ENCODE results near the gene MAPRE2.
"Not testable (repeated sequence)": the region's sequence is repeated elsewhere in the genome, so short reads cannot be mapped to it uniquely, and the experiment has no call there.

MAPRE2 gene

GRCh38 chr18:35106845-35107148, 65.6 kb downstream of the MAPRE2 start:
- DNase-seq = peak; percentile 52 to 91 (median 83)
- peak overlapping the region; percentile 81 to 82 for H3K27ac ChIP-seq (ENCODE audit: insufficient read depth in 1 of 2, low read depth in 1 of 2, low read length in 2 of 2, poor library complexity in 1 of 2, severe bottlenecking in 2 of 2)
- no peak overlapping the region for H3K4me3 ChIP-seq (ENCODE audit: control insufficient read depth in 1 of 7, extremely low read depth in 1 of 7, insufficient read depth in 4 of 7, low read depth in 2 of 7, low read length in 6 of 7)
- POLR2A ChIA-PET = interaction anchor here (0.6 kb wide), 1 partner anchor 56 kb away, joined by 3 read pairs; no protein-coding TSS in a partner anchor
- CTCF ChIA-PET = interaction anchor here (0.8 to 1.6 kb wide), 4 partner anchors 8 to 20 kb away, joined by 3 to 10 read pairs (median 3); no protein-coding TSS in a partner anchor
- WGBS (ENCODE audit: insufficient coverage) = no CpG with 5 or more reads among the region's 2 CpGs
- peaks cover 9 to 23% (median 12%) of the 10 kb centered on the region in 4 experiments for H3K36me3 ChIP-seq (ENCODE audit: control insufficient read depth in 4 of 4, insufficient read depth in 4 of 4, low read length in 3 of 4)
- H3K4me1 ChIP-seq (ENCODE audit: control extremely low read depth in 1 of 4, control insufficient read depth in 4 of 4, insufficient read depth in 4 of 4, low read length in 3 of 4) = peaks cover 0 to 35% (median 13%) of the 10 kb centered on the region in 4 experiments
- H3K9me3 ChIP-seq (ENCODE audit: control extremely low read depth in 1 of 5, control insufficient read depth in 4 of 5, insufficient read depth in 2 of 5, low read depth in 1 of 5, low read length in 4 of 5) = peaks cover 2 to 8% (median 4%) of the 10 kb centered on the region in 5 experiments
- no peaks in the 10 kb centered on the region for H3K27me3 ChIP-seq (replicated peaks in 2 of 5; ENCODE audit: control insufficient read depth in 4 of 5, insufficient read depth in 5 of 5, low read length in 4 of 5)

GRCh38 chr18:35107216-35107615, 66.0 kb downstream of the MAPRE2 start:
- no peak for DNase-seq
- Histone ChIP-seq H3K9me3 (ENCODE audit: control extremely low read depth in 1 of 5, control insufficient read depth in 4 of 5, insufficient read depth in 2 of 5, low read depth in 1 of 5, low read length in 4 of 5) (peaks cover 2 to 9% (median 4%) of the 10 kb centered on the region in 5 experiments), H3K27ac (ENCODE audit: insufficient read depth in 1 of 2, low read depth in 1 of 2, low read length in 2 of 2, poor library complexity in 1 of 2, severe bottlenecking in 2 of 2) (peak overlapping the region; percentile 81 to 82), H3K4me3 (ENCODE audit: control insufficient read depth in 1 of 7, extremely low read depth in 1 of 7, insufficient read depth in 4 of 7, low read depth in 2 of 7, low read length in 6 of 7) (no peak overlapping the region), H3K4me1 (ENCODE audit: control extremely low read depth in 1 of 4, control insufficient read depth in 4 of 4, insufficient read depth in 4 of 4, low read length in 3 of 4) (peaks cover 0 to 35% (median 13%) of the 10 kb centered on the region in 4 experiments), H3K36me3 (ENCODE audit: control insufficient read depth in 4 of 4, insufficient read depth in 4 of 4, low read length in 3 of 4) (peaks cover 5 to 19% (median 9%) of the 10 kb centered on the region in 4 experiments), H3K27me3 (replicated peaks in 2 of 5; ENCODE audit: control insufficient read depth in 4 of 5, insufficient read depth in 5 of 5, low read length in 4 of 5) (no peaks in the 10 kb centered on the region)
- ChIA-PET CTCF (interaction anchor here (0.8 to 1.6 kb wide), 3 partner anchors 9 to 20 kb away, joined by 3 to 10 read pairs (median 3); no protein-coding TSS in a partner anchor), POLR2A (no interaction called here)

- Histone ChIP-seq H3K36me3 (ENCODE audit: control insufficient read depth in 4 of 4, insufficient read depth in 4 of 4, low read length in 3 of 4) (peaks cover 3 to 22% (median 8%) of the 10 kb centered on the region in 4 experiments), H3K4me1 (ENCODE audit: control extremely low read depth in 1 of 4, control insufficient read depth in 4 of 4, insufficient read depth in 4 of 4, low read length in 3 of 4) (peaks cover 0 to 35% (median 13%) of the 10 kb centered on the region in 4 experiments), H3K9me3 (ENCODE audit: control extremely low read depth in 1 of 5, control insufficient read depth in 4 of 5, insufficient read depth in 2 of 5, low read depth in 1 of 5, low read length in 4 of 5) (peaks cover 2 to 18% (median 4%) of the 10 kb centered on the region in 5 experiments)
- POLR2A ChIA-PET = interaction anchor here (1.0 kb wide), 1 partner anchor 12 kb away, joined by 3 read pairs; no protein-coding TSS in a partner anchor
- CTCF ChIA-PET; H3K27ac ChIP-seq (ENCODE audit: insufficient read depth in 1 of 2, low read depth in 1 of 2, low read length in 2 of 2, poor library complexity in 1 of 2, severe bottlenecking in 2 of 2); DNase-seq; H3K27me3 ChIP-seq (replicated peaks in 2 of 5; ENCODE audit: control insufficient read depth in 4 of 5, insufficient read depth in 5 of 5, low read length in 4 of 5); H3K4me3 ChIP-seq (ENCODE audit: control insufficient read depth in 1 of 7, extremely low read depth in 1 of 7, insufficient read depth in 4 of 7, low read depth in 2 of 7, low read length in 6 of 7): not testable (repeated sequence)
- WGBS (ENCODE audit: insufficient coverage) = no CpG with 5 or more reads among the region's 1 CpG
Measured at GRCh38 chr18:35108088-35108487, 66.9 kb downstream of the MAPRE2 start.

GRCh38 chr18:35110059-35110458, 68.8 kb downstream of the MAPRE2 start:
- CTCF ChIA-PET = no interaction called here
- Histone ChIP-seq H3K36me3 (ENCODE audit: control insufficient read depth in 4 of 4, insufficient read depth in 4 of 4, low read length in 3 of 4) (peaks cover 0 to 15% (median 4%) of the 10 kb centered on the region in 4 experiments), H3K27me3 (replicated peaks in 2 of 5; ENCODE audit: control insufficient read depth in 4 of 5, insufficient read depth in 5 of 5, low read length in 4 of 5) (no peaks in the 10 kb centered on the region), H3K27ac (ENCODE audit: insufficient read depth in 1 of 2, low read depth in 1 of 2, low read length in 2 of 2, poor library complexity in 1 of 2, severe bottlenecking in 2 of 2) (peak overlapping the region; percentile 74 to 90), H3K9me3 (ENCODE audit: control extremely low read depth in 1 of 5, control insufficient read depth in 4 of 5, insufficient read depth in 2 of 5, low read depth in 1 of 5, low read length in 4 of 5) (peaks cover 2 to 22% (median 6%) of the 10 kb centered on the region in 5 experiments), H3K4me3 (ENCODE audit: control insufficient read depth in 1 of 7, extremely low read depth in 1 of 7, insufficient read depth in 4 of 7, low read depth in 2 of 7, low read length in 6 of 7) (peak overlapping the region in 2 of 7 experiments; percentile 0 to 30), H3K4me1 (ENCODE audit: control extremely low read depth in 1 of 4, control insufficient read depth in 4 of 4, insufficient read depth in 4 of 4, low read length in 3 of 4) (peaks cover 5 to 29% (median 12%) of the 10 kb centered on the region in 4 experiments)
- POLR2A ChIA-PET = no interaction called here
- peak in 1 of 3 donors; percentile 27 for DNase-seq
- no CpG with 5 or more reads among the region's 3 CpGs for WGBS (ENCODE audit: insufficient coverage)

GRCh38 chr18:35110554-35111485, 69.6 kb downstream of the MAPRE2 start:
- POLR2A ChIA-PET = interaction anchor here (0.8 kb wide), 1 partner anchor 85 kb away, joined by 4 read pairs; no protein-coding TSS in a partner anchor
- peak overlapping the region; percentile 74 to 90 for H3K27ac ChIP-seq (ENCODE audit: insufficient read depth in 1 of 2, low read depth in 1 of 2, low read length in 2 of 2, poor library complexity in 1 of 2, severe bottlenecking in 2 of 2)
- peaks cover 0 to 15% (median 7%) of the 10 kb centered on the region in 4 experiments for H3K36me3 ChIP-seq (ENCODE audit: control insufficient read depth in 4 of 4, insufficient read depth in 4 of 4, low read length in 3 of 4)
- peaks cover 2 to 22% (median 6%) of the 10 kb centered on the region in 5 experiments for H3K9me3 ChIP-seq (ENCODE audit: control extremely low read depth in 1 of 5, control insufficient read depth in 4 of 5, insufficient read depth in 2 of 5, low read depth in 1 of 5, low read length in 4 of 5)
- peaks cover 5 to 24% (median 11%) of the 10 kb centered on the region in 4 experiments for H3K4me1 ChIP-seq (ENCODE audit: control extremely low read depth in 1 of 4, control insufficient read depth in 4 of 4, insufficient read depth in 4 of 4, low read length in 3 of 4)
- CTCF ChIA-PET = interaction anchor here (0.8 to 1.2 kb wide), 5 partner anchors 10 to 102 kb away, joined by 3 to 7 read pairs (median 3); no protein-coding TSS in a partner anchor
- DNase-seq = peak; percentile 77 to 92 (median 82)
- H3K4me3 ChIP-seq (ENCODE audit: control insufficient read depth in 1 of 7, extremely low read depth in 1 of 7, insufficient read depth in 4 of 7, low read depth in 2 of 7, low read length in 6 of 7) = peak overlapping the region in 2 of 7 experiments; percentile 0 to 30
- WGBS (ENCODE audit: insufficient coverage) = no CpG with 5 or more reads among the region's 3 CpGs
- no peaks in the 10 kb centered on the region for H3K27me3 ChIP-seq (replicated peaks in 2 of 5; ENCODE audit: control insufficient read depth in 4 of 5, insufficient read depth in 5 of 5, low read length in 4 of 5)

- DNase-seq = no peak
- peaks cover 2 to 22% (median 8%) of the 10 kb centered on the region in 5 experiments for H3K9me3 ChIP-seq (ENCODE audit: control extremely low read depth in 1 of 5, control insufficient read depth in 4 of 5, insufficient read depth in 2 of 5, low read depth in 1 of 5, low read length in 4 of 5)
- no peak overlapping the region for H3K4me3 ChIP-seq (ENCODE audit: control insufficient read depth in 1 of 7, extremely low read depth in 1 of 7, insufficient read depth in 4 of 7, low read depth in 2 of 7, low read length in 6 of 7)
- H3K4me1 ChIP-seq (ENCODE audit: control extremely low read depth in 1 of 4, control insufficient read depth in 4 of 4, insufficient read depth in 4 of 4, low read length in 3 of 4) = peaks cover 0 to 23% (median 13%) of the 10 kb centered on the region in 4 experiments
- H3K36me3 ChIP-seq (ENCODE audit: control insufficient read depth in 4 of 4, insufficient read depth in 4 of 4, low read length in 3 of 4) = peaks cover 0 to 15% (median 10%) of the 10 kb centered on the region in 4 experiments
- H3K27me3 ChIP-seq (replicated peaks in 2 of 5; ENCODE audit: control insufficient read depth in 4 of 5, insufficient read depth in 5 of 5, low read length in 4 of 5) = no peaks in the 10 kb centered on the region
- CTCF ChIA-PET = interaction anchor here (0.6 to 3.0 kb wide), 3 partner anchors 10 to 73 kb away, joined by 3 to 12 read pairs (median 4); no protein-coding TSS in a partner anchor
- no peak overlapping the region for H3K27ac ChIP-seq (ENCODE audit: insufficient read depth in 1 of 2, low read depth in 1 of 2, low read length in 2 of 2, poor library complexity in 1 of 2, severe bottlenecking in 2 of 2)
- POLR2A ChIA-PET = no interaction called here
Measured at GRCh38 chr18:35112696-35113095, 71.5 kb downstream of the MAPRE2 start.

Measured in common myeloid progenitor, CD34-positive (primary cell).